RKO (cell line): ENCODE results near the gene SCG2.
A peak's percentile ranks its signal among the peaks of the same experiment; 100 is the strongest.

Source experiments
- DNase-seq: peaks from one replicate; pipeline ENCODE4 v3.0.0-alpha.2; 2016; ENCODE audit warnings: low spot score

The SCG2 gene, protein sequence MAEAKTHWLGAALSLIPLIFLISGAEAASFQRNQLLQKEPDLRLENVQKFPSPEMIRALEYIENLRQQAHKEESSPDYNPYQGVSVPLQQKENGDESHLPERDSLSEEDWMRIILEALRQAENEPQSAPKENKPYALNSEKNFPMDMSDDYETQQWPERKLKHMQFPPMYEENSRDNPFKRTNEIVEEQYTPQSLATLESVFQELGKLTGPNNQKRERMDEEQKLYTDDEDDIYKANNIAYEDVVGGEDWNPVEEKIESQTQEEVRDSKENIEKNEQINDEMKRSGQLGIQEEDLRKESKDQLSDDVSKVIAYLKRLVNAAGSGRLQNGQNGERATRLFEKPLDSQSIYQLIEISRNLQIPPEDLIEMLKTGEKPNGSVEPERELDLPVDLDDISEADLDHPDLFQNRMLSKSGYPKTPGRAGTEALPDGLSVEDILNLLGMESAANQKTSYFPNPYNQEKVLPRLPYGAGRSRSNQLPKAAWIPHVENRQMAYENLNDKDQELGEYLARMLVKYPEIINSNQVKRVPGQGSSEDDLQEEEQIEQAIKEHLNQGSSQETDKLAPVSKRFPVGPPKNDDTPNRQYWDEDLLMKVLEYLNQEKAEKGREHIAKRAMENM

DNA sequence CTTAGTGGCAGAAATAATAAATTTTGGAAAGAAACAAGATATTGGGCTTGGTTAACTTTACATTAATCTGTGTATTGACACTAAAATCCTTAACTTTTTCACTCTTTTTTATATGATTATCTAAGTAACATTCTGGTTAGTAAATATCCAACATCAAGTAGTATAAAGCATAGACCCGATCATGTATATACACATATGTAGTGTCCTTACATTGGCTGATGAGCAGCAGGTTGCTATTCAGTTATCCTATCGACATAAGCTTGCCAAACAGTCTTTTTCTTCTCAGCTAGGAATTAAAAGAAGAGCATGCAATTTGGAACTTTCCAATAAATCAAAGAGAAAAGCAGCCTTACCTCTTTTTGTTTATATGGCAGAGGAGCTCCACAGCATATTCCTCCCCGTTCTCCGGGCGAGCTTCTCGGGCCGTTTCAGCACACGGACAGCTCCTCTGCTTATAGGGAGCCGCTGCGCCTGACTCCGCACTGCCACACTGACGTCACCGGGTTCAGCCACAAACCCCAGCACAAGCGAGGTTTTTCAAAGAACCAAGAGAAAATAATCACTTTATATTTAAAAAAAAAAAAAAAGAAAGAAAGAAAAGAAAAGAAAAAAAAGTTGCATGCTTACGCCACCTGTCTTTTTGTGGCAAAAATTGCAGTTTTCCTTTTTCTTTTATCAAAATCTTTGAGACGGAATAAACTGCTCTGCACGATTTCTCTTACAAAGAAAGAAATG, at the start of gene SCG2:
SCG2 (minus strand) TSS at position 430 of the 735 bp plus-strand sequence. CDS start 3,079 bp downstream, outside the sequence.
- peak; percentile 81 for DNase-seq

DNA sequence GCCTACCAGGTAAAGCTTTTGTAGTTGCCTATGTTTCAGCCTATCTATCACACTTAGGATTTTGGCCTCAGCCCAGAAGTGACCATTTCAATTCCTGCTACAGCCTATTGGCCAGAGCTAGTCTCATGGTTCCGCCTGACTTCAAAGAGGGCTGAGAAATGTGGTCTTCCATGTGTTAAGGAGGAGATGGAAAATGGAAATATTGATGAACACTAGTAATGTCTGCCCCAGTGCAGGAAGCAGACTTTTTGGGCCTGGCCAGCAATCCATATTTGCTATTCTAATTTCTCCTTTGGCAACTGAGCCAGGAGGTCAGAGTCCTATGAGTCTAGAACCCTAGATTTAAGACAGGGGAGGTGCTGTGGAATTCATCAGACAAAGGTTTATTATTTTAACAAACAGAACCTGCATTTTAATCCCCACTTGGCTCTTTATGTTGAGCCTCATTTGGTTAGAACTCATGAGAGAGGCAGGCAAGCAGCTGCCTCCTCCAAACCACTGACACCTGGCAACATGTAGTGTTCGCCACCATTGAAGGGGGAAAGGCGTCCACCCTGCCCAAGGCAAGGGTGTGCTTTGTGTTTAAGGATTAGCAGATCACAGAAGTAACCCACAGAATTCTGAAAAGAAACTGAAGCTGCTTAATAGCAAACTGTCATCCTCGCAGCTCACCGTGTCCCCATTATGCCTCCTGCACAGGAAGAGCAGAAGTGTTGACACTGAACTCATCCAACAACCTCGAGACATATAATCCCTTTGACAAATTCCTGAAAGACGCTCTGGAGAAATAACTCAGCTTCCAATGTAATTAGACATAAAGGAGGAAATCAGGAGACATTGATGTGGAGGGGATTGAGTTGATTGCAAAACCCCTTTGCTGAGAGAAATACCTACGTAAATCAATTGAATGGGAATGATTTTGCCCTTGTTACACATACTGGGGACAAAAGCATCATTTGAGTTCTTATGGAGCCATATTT, 47.7 kb upstream of the SCG2 start:
- no peak for DNase-seq

DNA sequence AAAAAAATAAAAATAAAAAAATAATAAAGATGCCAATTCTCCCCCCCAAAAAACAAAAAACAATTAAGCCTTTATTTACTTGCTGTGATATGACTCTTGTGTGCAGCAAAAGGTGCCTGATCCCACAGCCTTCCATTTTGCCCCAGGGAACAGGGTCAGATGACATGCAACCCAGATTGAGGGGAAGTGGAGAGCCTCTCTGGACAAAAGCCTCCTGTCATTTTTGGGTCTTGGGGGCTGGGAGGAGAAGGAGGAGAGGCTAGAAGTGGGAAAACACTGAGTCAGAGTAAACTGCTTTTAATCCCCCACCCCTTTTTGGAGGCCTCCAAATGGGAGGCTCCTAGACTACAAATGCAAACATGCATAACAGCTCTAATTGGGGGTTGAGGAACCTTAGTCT, 46.6 kb upstream of the SCG2 start:
- no peak for DNase-seq

DNA sequence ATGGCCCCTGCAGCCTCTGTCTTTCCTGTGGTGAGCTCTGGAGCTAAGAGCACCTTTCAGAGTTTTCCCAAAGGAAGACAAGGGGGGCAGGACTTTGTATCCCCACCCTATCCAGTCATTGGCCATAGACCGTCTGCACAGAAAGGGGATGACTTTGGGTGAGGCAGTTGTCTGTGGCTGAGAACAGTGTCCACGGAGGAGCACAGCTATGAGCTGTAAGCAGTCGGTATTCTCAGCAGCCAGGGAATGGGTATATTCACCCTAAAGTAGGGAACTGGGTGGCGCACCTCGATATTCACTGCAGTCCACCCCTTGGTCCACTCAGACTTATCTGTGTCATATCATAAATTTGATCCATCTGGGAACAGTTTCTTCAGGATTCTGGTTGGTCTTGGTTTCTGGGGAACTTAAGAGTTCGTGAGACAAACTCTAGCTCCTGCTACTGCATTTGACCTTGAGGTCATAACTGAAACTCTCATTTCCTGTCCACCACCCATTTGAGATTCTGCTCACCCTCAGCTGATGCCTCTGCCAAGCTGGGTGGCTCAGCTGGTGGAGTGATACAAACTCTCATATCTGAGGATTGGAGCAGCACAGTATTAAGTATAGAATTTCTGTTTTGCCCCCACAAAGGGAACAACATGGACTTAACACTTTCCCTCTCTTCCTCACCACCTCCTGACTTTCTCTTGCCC, 45.2 kb upstream of the SCG2 start:
- DNase-seq = no peak

DNA sequence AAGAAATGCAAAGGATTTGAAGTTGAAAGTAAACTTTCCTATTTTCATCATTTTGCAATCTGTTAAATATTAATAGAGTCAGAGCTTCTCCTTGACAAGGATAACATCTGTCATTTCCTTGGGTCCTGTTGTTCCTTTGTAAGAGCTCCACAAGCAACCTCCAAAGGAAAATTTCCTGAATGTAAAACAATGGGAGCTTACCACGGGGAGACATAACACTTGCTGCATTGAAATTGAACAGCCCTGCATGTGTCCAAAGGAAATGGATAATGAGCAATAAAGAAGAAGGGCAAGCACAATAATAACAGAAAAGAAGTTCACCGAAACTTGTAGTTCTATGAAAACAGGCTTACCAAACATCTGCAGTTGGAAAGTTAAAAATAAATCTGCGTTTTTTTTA, 42.0 kb upstream of the SCG2 start:
- no peak for DNase-seq

DNA sequence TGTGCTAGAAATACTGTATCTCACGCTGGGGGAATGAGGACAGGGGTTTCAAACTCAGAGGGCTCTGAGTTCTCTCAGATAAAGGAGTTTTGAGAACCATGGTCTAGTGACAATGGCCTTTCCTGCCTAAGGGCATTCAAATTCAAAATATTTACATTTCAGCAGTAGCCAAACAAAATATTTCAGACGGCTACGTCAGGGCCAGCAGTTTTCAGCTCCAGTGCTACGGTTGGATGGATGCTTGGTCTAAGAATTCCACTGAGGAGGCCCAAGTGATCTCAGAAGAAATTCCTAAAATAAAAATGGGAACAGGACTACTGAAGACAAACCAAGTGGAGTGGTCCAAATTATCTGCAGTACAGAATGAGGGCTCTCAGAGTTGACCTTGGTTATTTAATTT, 41.1 kb upstream of the SCG2 start:
- no peak for DNase-seq

DNA sequence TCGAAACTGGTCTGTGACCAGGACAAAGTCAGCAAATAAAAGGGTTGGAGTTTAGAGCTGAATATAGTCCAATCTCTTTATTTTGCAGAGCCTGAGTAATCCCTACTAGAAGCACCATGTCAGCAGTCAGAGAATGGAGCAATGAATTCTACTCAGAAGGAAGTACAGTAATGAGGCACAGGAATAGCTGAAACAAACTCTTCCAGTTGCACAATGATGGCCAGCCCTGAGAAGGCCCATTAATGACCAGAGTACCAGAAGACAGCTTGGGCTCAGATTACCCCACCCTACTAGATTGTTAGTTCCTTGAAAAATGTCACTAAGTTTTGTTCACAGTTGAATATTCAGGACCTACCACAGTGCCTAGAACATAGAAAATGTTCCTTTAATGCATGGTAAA, 40.3 kb upstream of the SCG2 start:
- no peak for DNase-seq

DNA sequence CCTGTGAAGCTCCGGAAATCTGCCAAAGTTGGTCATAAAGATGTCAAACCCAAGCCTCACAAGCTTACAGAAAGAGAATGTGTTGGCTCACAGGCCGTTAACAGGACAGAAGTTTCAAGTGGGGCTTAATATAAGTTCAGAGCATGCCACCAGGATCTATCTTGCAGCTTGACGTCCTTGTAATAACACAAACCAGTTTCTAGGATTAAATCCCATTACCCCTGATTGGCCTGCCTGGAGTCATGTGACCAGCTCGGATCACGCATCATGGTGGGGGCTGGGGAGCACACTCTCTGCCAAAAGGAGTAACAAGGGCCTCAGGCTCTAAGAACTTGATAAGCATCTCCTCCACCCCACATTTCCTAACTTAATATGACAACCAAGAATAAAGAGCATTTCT, 38.9 kb upstream of the SCG2 start:
- DNase-seq = no peak

DNA sequence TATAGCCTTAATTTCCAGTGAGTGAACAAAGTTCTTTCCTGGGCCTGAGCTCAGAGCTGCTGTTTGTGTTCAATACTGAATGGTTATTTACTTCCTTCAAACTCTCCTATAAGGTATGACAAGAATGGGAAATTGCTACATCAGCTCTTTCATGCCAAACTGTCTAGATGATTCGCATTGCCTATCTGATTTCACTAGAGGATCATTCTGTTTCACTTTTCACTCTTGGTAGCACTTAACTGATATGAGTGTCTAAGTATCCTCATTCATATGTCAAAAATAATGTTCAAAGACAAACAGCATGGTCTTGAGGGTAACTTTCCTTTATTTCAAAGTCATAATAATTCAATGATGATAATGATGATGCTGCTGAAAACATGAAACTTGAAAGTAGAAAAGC, 32.9 kb upstream of the SCG2 start:
- DNase-seq = no peak

DNA sequence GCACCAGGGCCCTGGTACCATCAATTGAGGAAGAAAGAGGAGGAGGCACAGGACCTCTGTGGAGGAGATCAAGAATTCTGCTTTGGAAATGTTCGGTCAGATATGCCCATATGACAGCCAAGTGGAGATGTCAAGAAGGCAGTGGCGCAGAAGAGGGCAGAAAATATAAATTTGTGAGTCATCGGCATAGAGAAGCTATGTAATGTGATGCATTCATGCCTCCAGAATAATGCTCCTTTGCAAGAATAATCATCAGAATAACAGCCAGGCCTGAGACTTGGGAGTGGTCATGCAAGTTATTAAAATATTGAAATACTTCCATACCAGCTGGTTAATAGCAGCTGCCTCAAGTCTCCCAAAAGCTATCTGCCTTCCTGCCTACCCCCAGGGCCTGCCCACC, 32.1 kb upstream of the SCG2 start:
- DNase-seq = no peak

DNA sequence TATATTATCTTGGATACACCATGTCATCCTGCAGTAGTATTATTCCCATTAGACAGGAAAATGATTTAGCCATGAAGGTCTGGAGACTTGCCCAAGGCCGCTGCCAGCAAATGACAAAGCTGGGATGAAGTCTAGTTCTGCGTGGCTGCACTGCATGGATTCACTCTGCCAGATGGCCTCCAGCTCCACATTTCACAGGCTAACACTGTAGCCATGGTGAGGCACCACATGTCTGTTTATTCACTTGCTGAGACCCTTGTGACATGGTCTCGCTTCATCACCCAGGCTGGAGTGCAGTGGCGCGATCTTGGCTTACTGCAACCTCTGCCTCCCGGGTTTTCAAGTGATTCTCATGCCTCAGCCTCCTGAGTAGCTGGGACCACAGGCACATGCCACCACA, 31.5 kb upstream of the SCG2 start:
- no peak for DNase-seq

DNA sequence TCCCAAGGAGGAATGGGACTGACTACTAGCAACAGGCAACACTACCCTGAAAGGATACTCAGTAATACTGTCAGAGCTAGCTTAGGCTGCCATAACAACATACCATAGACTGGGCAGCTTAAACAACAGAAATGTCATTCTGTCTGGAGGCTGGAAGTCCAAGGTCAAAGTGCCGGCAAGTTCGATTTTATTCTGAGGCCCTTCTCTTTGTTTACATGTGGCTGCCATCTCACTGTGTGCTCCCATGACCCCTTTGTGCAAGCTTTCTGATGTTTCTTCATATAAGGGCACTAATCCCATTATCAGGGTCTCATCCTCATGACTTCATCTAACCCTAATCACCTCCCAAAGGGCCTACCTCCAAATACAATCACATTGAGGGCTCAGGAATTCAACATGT, 30.7 kb upstream of the SCG2 start:
- no peak for DNase-seq

DNA sequence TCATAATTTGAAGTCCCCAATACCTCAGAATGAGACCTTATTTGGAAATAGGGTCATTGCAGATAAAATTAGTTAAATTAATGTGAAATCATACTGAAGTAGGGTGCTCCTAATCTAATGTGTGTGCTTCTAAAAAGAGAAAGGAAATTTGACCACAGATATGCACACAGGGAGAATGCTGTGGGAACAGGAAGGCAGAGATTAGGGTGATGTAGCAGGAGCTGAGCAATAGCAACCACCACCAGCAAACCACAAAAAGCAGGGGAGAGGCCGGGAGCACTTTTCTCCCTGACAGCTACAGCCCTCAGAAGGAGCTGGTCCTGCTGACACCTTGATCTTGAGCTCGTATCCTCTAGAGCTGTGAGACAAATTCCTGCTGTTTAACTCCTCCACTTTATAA, 24.6 kb upstream of the SCG2 start:
- DNase-seq = no peak

DNA sequence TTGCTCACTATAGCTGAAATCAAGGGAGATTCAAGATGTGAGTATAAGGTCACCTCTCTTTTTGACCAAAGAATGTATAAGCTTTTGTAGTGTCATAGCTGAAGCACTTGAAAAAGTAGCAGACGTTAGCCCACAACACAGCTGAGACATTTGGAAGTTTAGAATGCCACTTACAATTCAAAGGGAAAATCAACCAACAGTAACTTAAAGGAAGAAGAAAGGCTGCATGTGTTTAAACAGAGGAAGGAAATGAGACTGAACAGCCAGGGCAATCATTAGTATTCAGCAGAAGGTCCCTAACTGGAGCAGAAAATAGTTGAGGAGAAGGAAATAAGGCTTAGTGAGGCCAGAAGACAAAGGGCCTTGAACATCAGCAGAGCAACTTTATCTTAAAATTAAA, 23.5 kb upstream of the SCG2 start:
- no peak for DNase-seq

DNA sequence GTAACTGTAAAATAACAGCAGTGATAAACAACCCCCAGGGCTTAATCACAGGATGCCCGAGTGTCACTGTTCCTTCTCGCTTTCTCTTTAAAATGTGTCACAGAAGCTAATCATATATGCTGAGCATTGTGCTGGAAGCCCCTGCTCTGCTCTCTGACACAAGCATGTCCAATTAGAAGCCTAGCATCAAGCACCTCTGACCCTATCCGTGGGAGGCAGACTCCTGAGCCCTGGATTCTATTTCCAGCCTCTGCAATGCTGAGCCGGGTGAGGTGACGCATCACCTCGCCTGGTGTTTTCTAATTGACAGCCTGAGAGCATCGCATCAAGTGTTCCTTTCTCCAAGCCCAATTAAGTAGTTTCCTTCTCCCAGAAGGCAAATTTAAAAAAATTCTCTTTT, 19.7 kb upstream of the SCG2 start:
- no peak for DNase-seq

DNA sequence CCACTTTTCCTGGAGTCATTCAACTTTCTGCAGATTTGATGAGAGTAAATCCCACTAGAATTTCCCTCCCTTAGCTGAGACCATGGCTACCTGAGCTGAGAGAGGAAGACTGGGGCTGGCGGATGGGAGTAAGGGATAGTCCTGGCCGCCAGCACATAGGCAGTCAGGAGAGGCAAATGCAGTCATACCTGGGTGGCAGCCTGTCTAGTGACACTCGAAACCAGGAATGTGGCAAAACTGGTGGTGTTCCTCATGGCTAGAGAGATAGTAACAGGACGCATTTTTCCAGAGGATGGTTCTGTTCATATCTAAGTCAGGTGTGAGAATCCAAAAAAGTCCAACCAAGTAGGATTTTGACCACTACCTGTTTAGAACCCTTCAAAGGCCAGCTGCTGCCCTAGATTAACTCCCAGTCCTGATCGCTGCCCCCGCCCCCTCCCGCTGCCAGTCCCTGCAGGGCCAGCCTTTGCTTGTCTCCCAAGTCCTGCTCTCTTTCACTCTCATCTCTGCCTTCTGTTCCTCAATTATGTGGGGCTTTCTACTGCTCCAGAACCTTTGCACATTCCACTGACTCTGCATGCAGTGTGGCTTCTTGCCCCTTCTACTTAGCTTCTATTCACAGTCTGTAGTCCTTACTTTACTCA, 17.4 kb upstream of the SCG2 start:
- no peak for DNase-seq

DNA sequence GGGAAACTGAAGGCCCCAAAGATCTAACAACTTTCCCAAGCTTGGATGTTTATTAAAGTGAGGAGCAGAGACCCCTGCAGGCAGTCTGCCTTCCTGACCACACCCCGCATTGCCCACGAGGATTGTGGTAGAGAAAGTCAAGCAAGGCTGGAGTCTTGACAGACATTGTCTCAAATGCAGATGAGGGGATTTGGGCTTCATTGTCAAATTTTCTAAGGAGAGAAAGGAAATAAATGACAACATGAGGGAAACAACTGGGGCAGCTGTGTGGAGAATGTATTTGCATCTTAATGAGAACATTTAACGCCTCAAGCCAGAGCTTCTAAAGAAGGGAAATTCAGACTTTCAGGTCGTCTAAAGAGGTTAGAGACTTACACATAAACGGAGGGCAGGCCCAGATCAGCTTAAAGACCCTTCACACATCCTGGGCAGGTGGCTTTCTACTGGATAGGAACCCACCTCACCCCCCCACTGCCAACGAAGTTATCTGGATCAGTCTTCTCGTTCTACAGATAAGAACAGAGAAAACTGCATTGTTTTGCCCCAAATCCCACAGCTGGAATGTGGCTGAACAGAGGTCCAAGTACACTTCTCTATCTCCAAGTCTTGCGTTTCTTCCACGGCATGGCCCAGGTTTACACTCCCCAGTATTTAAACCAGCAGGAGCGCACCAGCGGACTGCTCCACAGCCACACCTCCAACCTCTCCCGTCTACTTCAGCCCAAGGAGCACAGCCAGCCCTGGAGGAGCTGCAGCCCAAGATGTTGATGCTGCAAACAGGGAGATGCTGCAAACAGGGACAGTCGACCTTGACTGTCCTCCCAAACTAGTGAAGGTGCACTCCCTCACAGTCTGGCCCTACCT, 16.2 kb upstream of the SCG2 start:
- DNase-seq = no peak

DNA sequence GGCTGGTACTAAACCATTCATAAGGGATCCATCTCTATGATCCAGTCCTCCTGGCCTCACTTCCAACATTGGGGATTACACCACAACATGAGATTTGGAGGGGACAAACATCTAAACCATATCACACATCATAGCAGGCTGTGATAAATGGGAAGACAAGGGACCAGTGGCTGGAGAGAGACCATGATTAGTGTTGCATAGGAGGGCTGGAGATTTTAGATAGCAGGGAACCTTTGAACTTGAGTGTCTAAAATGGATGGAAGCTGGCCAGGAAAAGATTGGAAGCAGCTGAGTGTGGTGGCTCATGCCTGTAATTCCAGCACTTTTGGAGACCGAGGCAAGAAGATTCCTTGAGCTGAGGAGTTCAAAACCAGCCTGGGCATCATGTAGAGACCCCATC, 12.4 kb upstream of the SCG2 start:
- no peak for DNase-seq

DNA sequence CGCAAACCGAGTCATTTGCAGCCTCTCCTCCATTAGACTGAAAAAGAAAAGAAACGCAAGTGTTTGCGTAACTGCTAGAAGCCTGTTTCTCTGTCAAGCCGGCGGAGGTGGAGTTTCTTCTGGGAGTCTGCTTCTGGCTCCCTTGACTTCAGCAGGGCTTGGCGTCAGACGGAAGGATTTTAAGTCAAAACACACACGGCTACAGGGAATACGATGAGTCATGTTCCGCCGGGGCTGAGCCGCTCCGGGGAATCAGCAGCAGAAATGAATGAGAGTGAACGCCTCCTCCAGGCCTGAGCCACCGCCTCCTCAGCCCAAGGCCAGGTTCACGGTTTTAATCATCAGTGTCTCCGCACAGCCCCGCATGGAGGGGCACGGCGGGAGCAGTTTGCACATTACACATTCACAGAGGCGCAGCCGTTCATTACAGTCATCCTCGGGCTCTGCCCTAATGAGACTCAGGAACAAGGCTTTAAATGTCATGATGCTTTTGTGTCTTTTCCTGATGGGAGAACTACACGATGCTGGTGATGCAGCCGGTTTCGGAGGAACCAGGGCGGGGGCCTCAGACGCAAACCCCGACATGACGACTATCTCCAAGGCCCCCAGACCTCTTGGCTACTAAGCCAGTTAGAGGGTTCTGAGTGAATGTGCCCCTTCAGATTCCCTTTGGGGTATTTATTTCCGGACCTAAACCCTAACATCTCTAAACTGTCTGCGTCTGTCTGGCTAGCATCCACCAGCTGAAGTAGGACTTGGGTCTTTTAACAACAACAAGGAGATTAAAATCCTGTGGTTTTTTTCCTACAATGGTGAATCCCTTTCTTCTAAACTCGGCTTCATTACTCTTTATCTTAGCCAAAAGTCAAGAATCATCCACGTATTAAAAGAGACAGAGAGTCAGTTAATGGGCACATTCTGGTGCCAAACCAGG, 11.1 kb upstream of the SCG2 start:
- DNase-seq = peak; percentile 77
